Breast epithelium (tissue), 4 donors: ENCODE measurements around the gene RRP9. TPM values are rescaled to one million over a fixed set of nuclear protein-coding genes. Genes with fewer than 3 reads are reported as not detected.

ENCODE experiments used
- DNase-seq, 2 donors: peaks; one replicate each; pipeline ENCODE4 v3.0.0-alpha.2; 2019; ENCODE audit warnings: low spot score in 2 of 2
- H3K27ac ChIP-seq, 2 donors: fragments of 200-600 bp; sonication (generic) in 1 of 2; one replicate each; pipeline ENCODE4 v1.5.1; 2016 to 2019; ENCODE audit warnings: mild to moderate bottlenecking in 1 of 2
- H3K27me3 ChIP-seq, 2 donors: fragments of 200-600 bp; sonication (generic) in 1 of 2; one replicate each; pipeline versions ENCODE4 v1.5.1 to v1.6.0; 2017 to 2019; ENCODE audit warnings: control low read depth in 1 of 2, mild to moderate bottlenecking in 1 of 2
- H3K36me3 ChIP-seq: fragments of 200-600 bp; one replicate; pipeline ENCODE4 v1.5.1; 2019
- H3K4me1 ChIP-seq, 2 donors: fragments of 200-600 bp; sonication (generic); one replicate each; pipeline ENCODE4 v1.5.1; 2016 to 2019; ENCODE audit warnings: control low read depth in 1 of 2
- H3K4me3 ChIP-seq, 3 donors: fragments of 200-600 bp; sonication (generic); 1 replicate in 2 of 3; 2 replicates in 1 of 3; pipeline ENCODE4 v1.5.1; 2016 to 2019; ENCODE audit warnings: mild to moderate bottlenecking in 3 of 3, moderate library complexity in 2 of 3
- H3K9me3 ChIP-seq, 2 donors: fragments of 200-600 bp; sonication (generic) in 1 of 2; one replicate each; pipeline ENCODE4 v1.5.1; 2016 to 2019; ENCODE audit warnings: control low read depth in 1 of 2
- POLR2A ChIP-seq: fragments of 450-650 bp; IDR thresholded peaks from one replicate; pipeline ENCODE4 v1.6.1; 2016; ENCODE audit warnings: antibody characterized with exemption, mild to moderate bottlenecking, moderate library complexity
- POLR2AphosphoS5 ChIP-seq, 3 donors: sonication (generic); formaldehyde crosslinking; IDR thresholded peaks; one replicate each; pipeline ENCODE4 v1.6.1; 2017; ENCODE audit warnings: antibody characterized with exemption in 3 of 3
- intact Hi-C: fragments of 100-400 bp; cut with DNase I; formaldehyde crosslinking; loops from one replicate; pipeline ENCODE4 v1.15.1; 2023; ENCODE audit warnings: low total_unique reads
- total RNA-seq, 3 donors: library from RNA; depleted of rRNA; stranded (reverse); fragments of >200 nt; gene quantifications; one replicate each; pipeline ENCODE4 v1.1.0, GENCODE V29; 2016
- TF ChIP-seq, protein P1 (sequence below), 3 donors: fragments of 450-650 bp; IDR thresholded peaks; one replicate each; pipeline ENCODE4 v1.5.1; 2016 to 2017; ENCODE audit warnings: antibody characterized with exemption in 3 of 3, mild to moderate bottlenecking in 3 of 3, moderate library complexity in 3 of 3

Gene RRP9
- total RNA-seq, 3 donors from 2014 or later, result 23.1 to 24.6 (median 23.8) TPM

DNA sequence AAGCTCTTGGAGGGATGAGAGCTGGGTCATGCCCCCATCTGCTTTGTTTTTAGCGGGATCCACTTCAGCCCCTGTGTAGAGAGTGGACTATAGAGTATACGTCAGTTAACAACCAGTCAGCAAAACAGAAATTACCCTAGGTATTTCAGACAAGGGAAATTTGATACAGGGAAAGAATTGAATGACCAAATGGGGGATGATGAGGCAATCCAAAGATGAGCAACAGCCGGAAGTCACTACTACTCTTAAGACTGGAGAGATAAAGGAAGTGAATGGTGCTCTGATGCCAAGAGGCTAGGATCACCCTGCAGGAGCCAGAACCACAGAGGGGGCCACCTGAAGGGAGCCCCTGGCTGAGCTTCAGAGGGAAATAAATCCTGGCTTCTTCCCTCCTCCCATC, 11.7 kb upstream of the RRP9 start:
- Histone ChIP-seq H3K9me3 (no peaks in the 10 kb centered on the region), H3K4me3 (no peak overlapping the region), H3K4me1 (peaks cover 0 to 5% of the 10 kb centered on the region in 2 donors), H3K36me3 (no peaks in the 10 kb centered on the region), H3K27me3 (no peaks in the 10 kb centered on the region), H3K27ac (no peak overlapping the region)
- intact Hi-C loops, result loop anchor here (5.0 kb wide), 1 partner anchor 1284 kb away; no protein-coding TSS in a partner anchor
- TF ChIP-seq POLR2A (no peak), POLR2AphosphoS5 (IDR thresholded peaks at IDR 0.05) (no peak)
- TF ChIP-seq, protein P1, sequence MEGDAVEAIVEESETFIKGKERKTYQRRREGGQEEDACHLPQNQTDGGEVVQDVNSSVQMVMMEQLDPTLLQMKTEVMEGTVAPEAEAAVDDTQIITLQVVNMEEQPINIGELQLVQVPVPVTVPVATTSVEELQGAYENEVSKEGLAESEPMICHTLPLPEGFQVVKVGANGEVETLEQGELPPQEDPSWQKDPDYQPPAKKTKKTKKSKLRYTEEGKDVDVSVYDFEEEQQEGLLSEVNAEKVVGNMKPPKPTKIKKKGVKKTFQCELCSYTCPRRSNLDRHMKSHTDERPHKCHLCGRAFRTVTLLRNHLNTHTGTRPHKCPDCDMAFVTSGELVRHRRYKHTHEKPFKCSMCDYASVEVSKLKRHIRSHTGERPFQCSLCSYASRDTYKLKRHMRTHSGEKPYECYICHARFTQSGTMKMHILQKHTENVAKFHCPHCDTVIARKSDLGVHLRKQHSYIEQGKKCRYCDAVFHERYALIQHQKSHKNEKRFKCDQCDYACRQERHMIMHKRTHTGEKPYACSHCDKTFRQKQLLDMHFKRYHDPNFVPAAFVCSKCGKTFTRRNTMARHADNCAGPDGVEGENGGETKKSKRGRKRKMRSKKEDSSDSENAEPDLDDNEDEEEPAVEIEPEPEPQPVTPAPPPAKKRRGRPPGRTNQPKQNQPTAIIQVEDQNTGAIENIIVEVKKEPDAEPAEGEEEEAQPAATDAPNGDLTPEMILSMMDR (IDR thresholded peaks at IDR 0.05), result no peak
- DNase-seq, result no peak

DNA sequence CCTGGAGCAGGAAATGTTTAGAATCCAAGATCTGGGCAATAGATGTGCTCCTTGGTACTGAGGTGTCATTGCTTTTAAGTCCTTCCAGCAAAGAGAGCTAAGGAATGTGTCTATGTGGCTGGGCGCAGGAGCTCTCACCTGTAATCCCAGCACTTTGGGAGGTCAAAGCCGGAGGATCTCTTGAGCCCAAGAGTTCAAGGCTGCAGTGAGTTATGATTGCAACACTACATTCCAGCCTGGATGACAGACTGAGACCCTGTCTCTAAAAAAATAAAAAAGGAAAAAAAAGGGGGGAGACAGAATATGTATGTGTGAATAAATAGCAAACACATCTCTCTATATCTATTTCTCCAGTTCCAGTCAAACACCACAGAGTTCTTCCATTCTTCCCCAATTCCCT, 9.2 kb upstream of the RRP9 start:
- Histone ChIP-seq H3K4me3 (no peak overlapping the region), H3K4me1 (peaks cover 0 to 5% of the 10 kb centered on the region in 2 donors), H3K27me3 (no peaks in the 10 kb centered on the region), H3K27ac (no peak overlapping the region), H3K36me3 (no peaks in the 10 kb centered on the region), H3K9me3 (no peaks in the 10 kb centered on the region)
- intact Hi-C loops, result loop anchor here (5.0 kb wide), 1 partner anchor 1286 kb away; no protein-coding TSS in a partner anchor
- TF ChIP-seq, protein P1 (IDR thresholded peaks at IDR 0.05), result no peak
- TF ChIP-seq POLR2A, result no peak
- TF ChIP-seq POLR2AphosphoS5 (IDR thresholded peaks at IDR 0.05), result no peak
- no peak for DNase-seq

DNA sequence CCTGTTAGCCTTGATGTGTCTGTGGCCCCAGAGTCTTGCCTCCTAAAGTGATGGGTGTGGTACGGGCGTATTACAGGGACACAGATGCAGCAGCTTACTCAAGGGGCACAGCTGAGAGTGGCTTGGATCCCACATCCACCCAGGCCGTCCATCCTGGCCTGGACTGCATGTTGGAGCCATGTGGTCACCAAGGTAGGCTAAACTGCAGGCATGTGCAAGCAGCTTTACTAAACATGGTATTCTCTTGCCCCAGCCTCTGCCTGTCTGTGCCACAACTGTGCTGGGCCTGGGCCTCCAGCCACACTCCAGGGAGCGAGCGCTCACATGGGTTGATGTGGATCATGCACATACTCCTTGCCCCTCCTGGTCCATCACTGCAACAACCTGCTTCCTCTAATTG, 7.4 kb upstream of the RRP9 start:
- intact Hi-C loops, result no loop called here
- no peaks in the 10 kb centered on the region for H3K4me1 ChIP-seq
- no peak overlapping the region for H3K27ac ChIP-seq
- no peak for DNase-seq
- no peaks in the 10 kb centered on the region for H3K9me3 ChIP-seq
- no peak overlapping the region for H3K4me3 ChIP-seq
- H3K36me3 ChIP-seq, result no peaks in the 10 kb centered on the region
- H3K27me3 ChIP-seq, result no peaks in the 10 kb centered on the region
- TF ChIP-seq, protein P1 (IDR thresholded peaks at IDR 0.05), result no peak
- TF ChIP-seq POLR2AphosphoS5 (IDR thresholded peaks at IDR 0.05) (no peak), POLR2A (no peak)

DNA sequence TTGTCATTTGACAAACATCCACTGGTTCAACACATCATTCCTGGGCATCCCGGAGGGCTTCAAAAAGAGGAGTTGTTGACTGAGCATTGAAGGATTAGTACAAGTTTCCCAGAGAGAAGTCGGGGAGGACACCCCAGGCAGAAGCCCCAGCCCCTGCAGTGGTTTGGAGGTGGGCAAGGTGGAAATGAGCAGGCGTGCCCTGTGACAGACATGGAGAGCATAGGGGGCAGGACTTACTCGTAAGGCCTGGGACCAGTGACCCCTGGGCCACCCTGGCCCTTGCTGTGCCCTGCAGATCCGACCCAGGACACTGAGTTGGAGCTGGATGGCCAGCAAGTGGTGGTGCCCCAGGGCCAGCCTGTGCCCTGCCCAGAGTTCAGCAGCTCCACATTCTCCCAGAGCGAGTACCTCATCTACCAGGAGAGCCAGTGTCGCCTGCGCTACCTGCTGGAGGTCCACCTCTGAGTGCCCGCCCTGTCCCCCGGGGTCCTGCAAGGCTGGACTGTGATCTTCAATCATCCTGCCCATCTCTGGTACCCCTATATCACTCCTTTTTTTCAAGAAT, 6.4 kb upstream of the RRP9 start:
- Histone ChIP-seq H3K36me3 (no peaks in the 10 kb centered on the region), H3K4me1 (peaks cover 2 to 3% of the 10 kb centered on the region in 2 donors), H3K27ac (no peak overlapping the region), H3K9me3 (no peaks in the 10 kb centered on the region), H3K4me3 (no peak overlapping the region), H3K27me3 (no peaks in the 10 kb centered on the region)
- intact Hi-C loops, result no loop called here
- no peak for DNase-seq
- TF ChIP-seq POLR2AphosphoS5 (IDR thresholded peaks at IDR 0.05), result no peak
- TF ChIP-seq, protein P1 (IDR thresholded peaks at IDR 0.05), result no peak
- TF ChIP-seq POLR2A, result no peak

DNA sequence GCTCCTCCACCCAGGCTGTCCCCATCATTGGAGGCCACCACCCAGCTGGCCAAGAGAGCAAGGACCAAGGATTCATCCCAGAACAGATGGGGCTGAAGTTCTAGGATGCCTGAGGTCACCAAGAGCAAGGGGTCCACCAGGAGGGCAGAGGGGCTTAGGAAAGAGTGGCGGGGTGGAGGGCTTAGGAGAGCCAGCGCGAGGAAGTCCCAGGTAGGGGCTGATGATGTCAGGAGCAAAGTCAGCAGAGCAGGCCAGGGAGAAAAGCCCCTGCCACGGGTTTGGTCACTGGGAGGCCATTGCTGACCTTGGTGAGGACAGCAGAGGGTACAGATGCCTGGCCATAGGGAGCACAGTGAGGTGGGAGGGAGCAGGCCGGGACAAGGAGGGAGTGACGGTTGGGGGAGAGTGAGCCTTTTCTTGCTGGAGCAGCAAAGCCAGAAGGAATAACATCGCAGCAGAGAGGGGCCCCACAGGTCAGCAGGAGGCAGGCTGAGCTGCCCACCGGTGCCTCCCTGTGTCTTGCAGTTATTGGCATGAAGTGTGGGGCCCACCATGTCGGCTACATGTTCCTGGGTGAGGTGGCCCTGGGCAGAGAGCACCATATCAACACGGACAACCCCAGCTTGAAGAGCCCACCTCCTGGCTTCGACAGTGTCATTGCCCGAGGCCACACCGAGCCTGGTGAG, 5.7 kb upstream of the RRP9 start:
- Histone ChIP-seq H3K4me1 (peaks cover 7 to 10% of the 10 kb centered on the region in 2 donors), H3K4me3 (no peak overlapping the region), H3K27me3 (no peaks in the 10 kb centered on the region), H3K36me3 (no peaks in the 10 kb centered on the region), H3K27ac (no peak overlapping the region), H3K9me3 (no peaks in the 10 kb centered on the region)
- no peak for DNase-seq
- TF ChIP-seq POLR2A (no peak), POLR2AphosphoS5 (IDR thresholded peaks at IDR 0.05) (no peak)
- TF ChIP-seq, protein P1 (IDR thresholded peaks at IDR 0.05), result no peak
- intact Hi-C loops, result no loop called here
